ENCODE data around the gene DNAJC15. TPM values are rescaled to one million over a fixed set of nuclear protein-coding genes. Genes with fewer than 3 reads are reported as not detected.
"Not testable (repeated sequence)": the region's sequence is repeated elsewhere in the genome, so short reads cannot be mapped to it uniquely, and the experiment has no call there.

The DNAJC15 gene
- total RNA-seq, 1 donor from 2014 or later, result 27.4 TPM

DNA sequence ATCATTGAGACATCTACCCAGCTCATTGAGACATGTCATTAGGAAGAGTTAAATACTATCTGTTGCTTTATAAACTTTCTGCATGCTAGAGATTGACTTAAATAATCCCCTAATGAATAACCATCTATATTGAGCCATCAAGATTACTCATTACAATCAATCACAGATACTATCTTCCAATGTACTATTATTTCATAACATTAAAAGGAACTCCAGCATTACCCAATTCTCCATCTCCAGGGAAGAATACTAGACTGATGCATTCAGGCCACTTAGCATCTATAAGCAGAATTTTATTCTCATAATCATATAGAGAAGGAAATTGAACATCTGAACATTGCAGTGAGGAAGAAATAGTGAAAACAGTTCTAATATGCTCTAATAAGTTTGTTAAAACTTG is 39.4 kb upstream of the DNAJC15 start:
- H3K27me3 Mint-ChIP-seq, result no peaks in the 10 kb centered on the region
- peaks cover 6% of the 10 kb centered on the region for H3K9me3 Mint-ChIP-seq (ENCODE audit: low read depth)
- peaks cover 23% of the 10 kb centered on the region for H3K4me1 Mint-ChIP-seq (ENCODE audit: low read depth)
- no peak overlapping the region for H3K4me3 Mint-ChIP-seq (ENCODE audit: low read depth)
- H3K27ac Mint-ChIP-seq, result no peak overlapping the region
- TF ChIP-seq, protein P1, sequence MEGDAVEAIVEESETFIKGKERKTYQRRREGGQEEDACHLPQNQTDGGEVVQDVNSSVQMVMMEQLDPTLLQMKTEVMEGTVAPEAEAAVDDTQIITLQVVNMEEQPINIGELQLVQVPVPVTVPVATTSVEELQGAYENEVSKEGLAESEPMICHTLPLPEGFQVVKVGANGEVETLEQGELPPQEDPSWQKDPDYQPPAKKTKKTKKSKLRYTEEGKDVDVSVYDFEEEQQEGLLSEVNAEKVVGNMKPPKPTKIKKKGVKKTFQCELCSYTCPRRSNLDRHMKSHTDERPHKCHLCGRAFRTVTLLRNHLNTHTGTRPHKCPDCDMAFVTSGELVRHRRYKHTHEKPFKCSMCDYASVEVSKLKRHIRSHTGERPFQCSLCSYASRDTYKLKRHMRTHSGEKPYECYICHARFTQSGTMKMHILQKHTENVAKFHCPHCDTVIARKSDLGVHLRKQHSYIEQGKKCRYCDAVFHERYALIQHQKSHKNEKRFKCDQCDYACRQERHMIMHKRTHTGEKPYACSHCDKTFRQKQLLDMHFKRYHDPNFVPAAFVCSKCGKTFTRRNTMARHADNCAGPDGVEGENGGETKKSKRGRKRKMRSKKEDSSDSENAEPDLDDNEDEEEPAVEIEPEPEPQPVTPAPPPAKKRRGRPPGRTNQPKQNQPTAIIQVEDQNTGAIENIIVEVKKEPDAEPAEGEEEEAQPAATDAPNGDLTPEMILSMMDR (IDR thresholded peaks at IDR 0.05; ENCODE audit: unreplicated experiment), result no peak
- peaks cover 2% of the 10 kb centered on the region for H3K36me3 Mint-ChIP-seq (ENCODE audit: insufficient read depth)
- DNase-seq (ENCODE audit: low spot score, unreplicated experiment), result no peak

DNA sequence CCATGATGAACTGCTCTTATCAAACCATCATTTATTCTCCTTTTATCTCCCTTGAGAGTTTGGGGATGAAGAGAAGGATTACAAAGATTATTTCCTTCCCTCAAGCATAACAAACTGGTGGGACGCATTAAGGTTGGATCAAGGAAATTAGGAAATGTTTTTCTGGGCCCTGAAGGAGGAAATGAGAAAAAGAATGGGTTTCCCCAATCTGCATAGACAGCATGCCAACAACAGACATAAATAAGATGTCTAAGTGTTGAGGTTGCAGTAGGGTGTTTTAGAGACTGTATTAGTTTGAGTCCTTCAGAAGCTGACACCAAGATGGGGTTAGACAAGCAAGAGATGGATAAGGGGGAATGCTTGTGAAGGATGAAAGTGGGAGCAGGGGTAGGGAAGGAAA is 38.7 kb upstream of the DNAJC15 start:
- Mint-ChIP-seq H3K4me3 (ENCODE audit: low read depth) (no peak overlapping the region), H3K9me3 (ENCODE audit: low read depth) (peaks cover 6% of the 10 kb centered on the region), H3K4me1 (ENCODE audit: low read depth) (peaks cover 23% of the 10 kb centered on the region), H3K27me3 (no peaks in the 10 kb centered on the region), H3K27ac (no peak overlapping the region), H3K36me3 (ENCODE audit: insufficient read depth) (peaks cover 2% of the 10 kb centered on the region)
- TF ChIP-seq, protein P1 (IDR thresholded peaks at IDR 0.05; ENCODE audit: unreplicated experiment), result no peak
- DNase-seq (ENCODE audit: low spot score, unreplicated experiment), result no peak

DNA sequence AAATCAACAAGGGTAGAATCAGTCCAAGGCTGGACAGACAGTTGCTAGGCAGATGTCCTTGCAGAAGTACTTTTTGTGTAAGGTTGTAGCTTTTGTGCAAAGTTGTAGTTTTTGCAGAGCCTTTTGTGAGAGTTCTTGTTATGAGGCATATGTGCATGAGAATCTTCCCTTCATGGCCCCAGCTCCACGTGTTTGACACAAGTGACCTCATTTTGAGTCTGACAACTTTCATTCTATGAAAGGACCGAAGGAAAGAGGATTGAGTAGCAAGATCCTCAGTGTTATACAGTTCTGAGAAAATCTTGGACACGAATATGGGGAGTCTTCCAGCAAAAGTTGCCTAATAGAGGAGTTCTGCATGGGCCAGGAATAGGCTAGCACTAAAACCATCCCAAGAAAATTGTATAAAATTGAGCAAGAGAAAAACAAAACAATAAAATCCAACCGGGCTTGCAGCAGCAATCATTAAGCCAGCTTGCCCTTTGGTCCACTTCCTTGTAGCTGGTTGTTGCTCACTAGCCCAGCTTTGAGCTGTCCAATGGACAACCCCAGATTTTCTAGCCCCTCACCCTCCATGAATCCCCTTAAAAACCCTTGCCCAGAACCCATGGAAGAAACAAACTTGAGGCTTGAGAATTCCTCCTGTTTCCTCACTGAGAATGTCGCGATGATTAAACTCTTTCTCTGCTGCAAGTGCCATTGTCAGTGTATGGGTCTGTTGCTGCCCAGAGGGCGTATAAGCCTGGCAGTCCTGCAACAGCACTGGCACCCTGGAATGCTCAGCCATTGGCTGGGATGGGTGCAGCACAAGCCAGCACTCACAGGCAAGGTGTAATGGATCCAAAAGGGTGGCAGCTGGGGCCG is 37.8 kb upstream of the DNAJC15 start:
- peak overlapping the region; percentile 37 for H3K4me3 Mint-ChIP-seq (ENCODE audit: low read depth)
- DNase-seq (ENCODE audit: low spot score, unreplicated experiment), result no peak
- no peaks in the 10 kb centered on the region for H3K27me3 Mint-ChIP-seq
- no peaks in the 10 kb centered on the region for H3K9me3 Mint-ChIP-seq (ENCODE audit: low read depth)
- peaks cover 22% of the 10 kb centered on the region for H3K4me1 Mint-ChIP-seq (ENCODE audit: low read depth)
- H3K36me3 Mint-ChIP-seq (ENCODE audit: insufficient read depth), result peaks cover 2% of the 10 kb centered on the region
- no peak overlapping the region for H3K27ac Mint-ChIP-seq
- TF ChIP-seq, protein P1 (IDR thresholded peaks at IDR 0.05; ENCODE audit: unreplicated experiment), result no peak

DNA sequence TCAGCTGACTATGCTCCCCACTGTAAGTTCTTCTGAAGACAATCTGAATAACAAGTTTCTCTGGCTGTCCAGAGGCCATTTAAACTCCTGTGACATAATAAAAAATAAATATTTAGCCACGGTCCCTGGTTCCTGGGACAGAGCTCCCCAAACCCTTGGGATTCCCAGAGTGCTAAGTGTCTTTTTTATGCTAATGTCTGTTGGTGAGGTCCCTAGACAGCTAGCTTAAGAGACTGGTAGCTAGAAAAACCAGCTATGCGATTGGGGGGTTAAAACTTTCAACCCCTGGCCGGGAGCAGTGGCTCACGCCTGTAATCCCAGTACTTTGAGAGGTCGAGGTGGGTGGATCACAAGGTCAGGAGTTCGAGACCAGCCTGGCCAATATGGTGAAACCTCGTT is 37.2 kb upstream of the DNAJC15 start:
- Mint-ChIP-seq H3K4me1 (ENCODE audit: low read depth) (peaks cover 23% of the 10 kb centered on the region), H3K27me3 (no peaks in the 10 kb centered on the region), H3K9me3 (ENCODE audit: low read depth) (no peaks in the 10 kb centered on the region), H3K27ac (no peak overlapping the region), H3K36me3 (ENCODE audit: insufficient read depth) (no peaks in the 10 kb centered on the region), H3K4me3 (ENCODE audit: low read depth) (no peak overlapping the region)
- TF ChIP-seq, protein P1 (IDR thresholded peaks at IDR 0.05; ENCODE audit: unreplicated experiment), result no peak
- no peak for DNase-seq (ENCODE audit: low spot score, unreplicated experiment)

DNA sequence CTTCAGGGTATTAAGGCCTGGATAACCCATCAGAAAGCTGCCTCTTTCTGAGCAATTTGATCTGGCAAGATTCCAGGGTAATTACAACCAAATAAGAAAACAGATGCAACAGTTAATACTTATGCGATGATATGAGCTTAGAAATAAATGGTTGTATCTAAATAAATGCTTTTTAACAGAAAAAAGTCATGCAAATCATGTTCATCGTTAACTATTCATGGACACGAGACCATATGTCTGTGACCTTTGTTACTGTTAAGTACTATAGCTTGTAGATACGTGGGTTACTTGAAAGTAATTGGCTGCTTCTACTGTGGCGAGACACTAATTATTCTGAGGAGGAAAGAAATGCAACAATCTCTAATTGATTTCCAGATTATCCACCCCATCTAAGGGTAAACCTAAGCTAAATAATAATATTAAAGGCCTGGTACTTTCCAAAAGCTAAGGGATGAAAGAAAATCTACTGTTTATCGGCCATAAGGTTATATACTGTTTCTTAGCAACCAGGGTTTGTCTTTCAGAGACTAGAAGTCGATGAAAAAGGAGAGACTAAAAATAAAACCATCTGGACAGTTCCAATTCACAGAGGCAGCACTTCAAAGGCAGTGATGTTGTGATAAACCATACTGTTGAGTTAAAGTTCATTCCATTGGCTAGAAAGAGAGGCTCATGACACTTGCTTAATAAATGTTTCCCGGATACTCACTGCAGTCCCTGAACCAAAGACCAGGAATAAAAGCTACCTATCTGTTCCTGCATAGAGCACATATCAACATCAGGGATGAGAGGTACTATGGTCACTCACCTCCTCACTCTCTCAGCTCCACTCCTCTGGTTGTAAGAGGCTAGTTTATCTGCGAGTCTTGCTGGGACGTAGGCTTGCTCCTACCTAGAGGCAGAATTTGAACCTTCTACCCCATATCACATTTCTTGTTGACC is 32.8 kb upstream of the DNAJC15 start:
- DNase-seq (ENCODE audit: low spot score, unreplicated experiment), result no peak
- TF ChIP-seq, protein P1 (IDR thresholded peaks at IDR 0.05; ENCODE audit: unreplicated experiment), result no peak
- Mint-ChIP-seq H3K9me3 (ENCODE audit: low read depth) (no peaks in the 10 kb centered on the region), H3K27me3 (peaks cover 4% of the 10 kb centered on the region), H3K4me3 (ENCODE audit: low read depth) (peak overlapping the region; percentile 54), H3K36me3 (ENCODE audit: insufficient read depth) (no peaks in the 10 kb centered on the region), H3K4me1 (ENCODE audit: low read depth) (peaks cover 19% of the 10 kb centered on the region), H3K27ac (peak overlapping the region; percentile 81)

DNA sequence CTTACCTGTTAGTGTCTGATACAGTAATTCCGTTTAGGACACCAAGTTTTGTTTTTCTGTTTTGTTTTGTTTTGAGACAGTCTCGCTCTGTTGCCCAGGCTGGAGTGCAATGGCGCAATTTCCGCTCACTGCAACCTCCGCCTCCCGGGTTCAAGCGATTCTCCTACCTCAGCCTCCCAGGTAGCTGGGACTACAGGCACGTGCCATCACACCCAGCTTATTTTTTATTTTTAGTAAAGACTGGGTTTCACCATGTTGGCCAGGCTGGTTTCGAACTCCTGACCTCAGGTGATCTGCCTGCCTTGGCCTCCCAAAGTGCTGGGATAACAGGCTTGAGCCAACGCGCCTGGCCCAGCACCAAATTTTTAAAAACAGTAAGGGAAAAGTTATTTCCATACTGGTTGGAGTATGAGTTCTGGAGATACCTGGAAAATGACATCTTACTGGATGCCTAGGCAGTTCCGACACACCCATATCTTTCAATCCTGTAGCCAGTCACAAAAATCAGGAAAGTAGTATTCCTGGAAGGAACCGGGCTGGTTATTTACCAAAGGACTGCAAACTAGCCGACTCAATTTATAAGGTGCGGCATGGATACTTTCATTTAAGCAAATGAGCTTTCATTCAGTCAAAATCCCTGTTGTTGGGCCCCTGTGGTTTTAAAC is 32.0 kb upstream of the DNAJC15 start:
- peaks cover 18% of the 10 kb centered on the region for H3K4me1 Mint-ChIP-seq (ENCODE audit: low read depth)
- H3K9me3 Mint-ChIP-seq (ENCODE audit: low read depth); H3K27me3 Mint-ChIP-seq; H3K36me3 Mint-ChIP-seq (ENCODE audit: insufficient read depth); DNase-seq (ENCODE audit: low spot score, unreplicated experiment): not testable (repeated sequence)
- H3K4me3 Mint-ChIP-seq (ENCODE audit: low read depth), result peak overlapping the region; percentile 76
- H3K27ac Mint-ChIP-seq, result peak overlapping the region; percentile 94
